GM19099 (cell line): ENCODE measurements around the gene PRCC.

Experiments
- POLR2A ChIP-seq: IDR thresholded peaks from 3 replicates; pipeline ENCODE4 v1.6.1; 2011; ENCODE audit warnings: low read depth; ENCODE audit not compliant: insufficient read length; ENCODE audit errors: extremely low read depth

Gene PRCC

GRCh38 chr1:156772222-156772621, 4.9 kb downstream of the PRCC start:
- no peak for TF ChIP-seq POLR2A

GRCh38 chr1:156772728-156773497, 5.6 kb downstream of the PRCC start:
- TF ChIP-seq POLR2A = no peak

GRCh38 chr1:156773607-156774006, 6.3 kb downstream of the PRCC start:
- no peak for TF ChIP-seq POLR2A

- no peak for TF ChIP-seq POLR2A
Measured at GRCh38 chr1:156775799-156776198, 8.5 kb downstream of the PRCC start.

- no peak for TF ChIP-seq POLR2A
Measured at GRCh38 chr1:156776942-156777341, 9.6 kb downstream of the PRCC start.

GRCh38 chr1:156777573-156777972, 10.2 kb downstream of the PRCC start:
- TF ChIP-seq POLR2A = no peak

GRCh38 chr1:156781585-156782186, 14.4 kb downstream of the PRCC start:
- TF ChIP-seq POLR2A = no peak

- no peak for TF ChIP-seq POLR2A
Measured at GRCh38 chr1:156785458-156785857, 18.1 kb downstream of the PRCC start.

- no peak for TF ChIP-seq POLR2A
Measured at GRCh38 chr1:156786640-156787039, 19.3 kb downstream of the PRCC start.

GRCh38 chr1:156788136-156788535, 20.8 kb downstream of the PRCC start:
- TF ChIP-seq POLR2A = no peak

- no peak for TF ChIP-seq POLR2A
Measured at GRCh38 chr1:156789621-156790318, 22.4 kb downstream of the PRCC start.

- TF ChIP-seq POLR2A = no peak
Measured at GRCh38 chr1:156794506-156795373, 27.4 kb downstream of the PRCC start.

GRCh38 chr1:156795374-156795733, 28.0 kb downstream of the PRCC start:
- TF ChIP-seq POLR2A = no peak

GRCh38 chr1:156795787-156796186, 28.5 kb downstream of the PRCC start:
- no peak for TF ChIP-seq POLR2A

GRCh38 chr1:156796340-156797097, 29.2 kb downstream of the PRCC start:
- no peak for TF ChIP-seq POLR2A

- TF ChIP-seq POLR2A = no peak
Measured at GRCh38 chr1:156797212-156797871, 30.0 kb downstream of the PRCC start.
